HepG2 (cell line): ENCODE measurements around the gene PSMB9. TPM values are rescaled to one million over a fixed set of nuclear protein-coding genes. Genes with fewer than 3 reads are reported as not detected.

Experiments used
- ATM ChIP-seq: fragments of 450-650 bp; IDR thresholded peaks from 2 replicates; pipeline ENCODE4 v1.7.1; 2017; ENCODE audit warnings: mild to moderate bottlenecking, borderline replicate concordance
- BORCS8-MEF2B ChIP-seq: sonication (generic); formaldehyde crosslinking; IDR thresholded peaks from 2 replicates; pipeline ENCODE4 v1.8.0; 2022; ENCODE audit warnings: mild to moderate bottlenecking, missing genetic modification reagents
- FOXA3 ChIP-seq: IDR thresholded peaks from 2 replicates; pipeline ENCODE4 v1.6.1; 2016; ENCODE audit warnings: missing genetic modification reagents, missing compliant biosample characterization
- FOXJ3 ChIP-seq: sonication (generic); formaldehyde crosslinking; IDR thresholded peaks from 2 replicates; pipeline ENCODE4 v1.4.0; 2020; ENCODE audit warnings: missing genetic modification reagents, mild to moderate bottlenecking, borderline replicate concordance
- ONECUT2 ChIP-seq: sonication (generic); formaldehyde crosslinking; IDR thresholded peaks from 2 replicates; pipeline ENCODE4 v1.4.0; 2020; ENCODE audit warnings: missing genetic modification reagents
- SNRNP70 ChIP-seq: fragments of 200-400 bp; formaldehyde crosslinking; IDR thresholded peaks from 2 replicates; pipeline ENCODE4 v1.6.1; 2017; ENCODE audit warnings: mild to moderate bottlenecking, low read depth, low read length, moderate library complexity
- ZFP36L2 ChIP-seq: sonication (generic); formaldehyde crosslinking; IDR thresholded peaks from 2 replicates; pipeline ENCODE4 v1.4.0; 2020; ENCODE audit warnings: missing genetic modification reagents
- ZNF224 ChIP-seq: sonication (generic); formaldehyde crosslinking; IDR thresholded peaks from 2 replicates; pipeline ENCODE4 v1.5.0; 2020; ENCODE audit warnings: mild to moderate bottlenecking, missing genetic modification reagents
- ZNF274 ChIP-seq: sonication (generic); formaldehyde crosslinking; IDR thresholded peaks from 2 replicates; pipeline ENCODE4 v1.5.1; 2020; ENCODE audit warnings: mild to moderate bottlenecking, missing genetic modification reagents
- polyA plus RNA-seq, 8 experiments: library from polyadenylated mRNA; depleted of rRNA in 3 of 8; stranded (reverse) in 7 of 8; unstranded in 1 of 8; fragments of >200 nt; fragmentation: Illumina TruSeq in 4 of 8; extraction: Trizol in 4 of 8; gene quantifications; 2 replicates each; pipeline versions ENCODE4 v1.2.1 to v1.2.3, GENCODE V29; 2011 to 2016; ENCODE audit warnings: low read depth in 4 of 8, missing spikeins in 1 of 8, mixed read lengths in 1 of 8; ENCODE audit not compliant: insufficient read depth in 1 of 8
- total RNA-seq, 5 experiments: library from RNA; depleted of rRNA; stranded (reverse); fragments of >200 nt; fragmentation: Illumina TruSeq; extraction: Trizol; gene quantifications; 2 replicates each; pipeline ENCODE4 v1.2.3, GENCODE V29; 2016; ENCODE audit warnings: low read depth in 1 of 5
- TF ChIP-seq, protein P1 (sequence below): sonication (generic); formaldehyde crosslinking; IDR thresholded peaks from 2 replicates; pipeline ENCODE4 v1.8.1; 2023; ENCODE audit warnings: mild to moderate bottlenecking, missing genetic modification reagents
- TF ChIP-seq, protein P2 (sequence below): sonication (generic); formaldehyde crosslinking; IDR thresholded peaks from 2 replicates; pipeline ENCODE4 v1.4.0; 2020; ENCODE audit warnings: missing genetic modification reagents
- TF ChIP-seq, protein P3 (sequence below): sonication (generic); formaldehyde crosslinking; IDR thresholded peaks from 2 replicates; pipeline ENCODE4 v1.4.0; 2020; ENCODE audit warnings: mild to moderate bottlenecking, missing genetic modification reagents
- TF ChIP-seq, protein P4 (sequence below): sonication (generic); formaldehyde crosslinking; conservative IDR thresholded peaks from 2 replicates; pipeline ENCODE4 v1.8.1; 2023; ENCODE audit warnings: missing genetic modification reagents

The PSMB9 gene
- total and polyA plus RNA-seq, 2 of the 13 experiments (the other 11 are each of a cell fraction or from before 2014, with no cell fraction given): 15.6 to 16.0 TPM

- TF ChIP-seq ZNF224 (CRISPR knock-in tag) (peak; percentile 74; the same call in 1 of the 2 replicates), ZFP36L2 (CRISPR knock-in tag) (0 out of 2 replicates have a peak, but pooled peaks have one; percentile 21), FOXJ3 (peak; percentile 69; the same call in 1 of the 2 replicates), ONECUT2 (CRISPR knock-in tag) (no peak), BORCS8-MEF2B (CRISPR knock-in tag) (peak; percentile 73), ATM (no peak), ZNF274 (no peak), SNRNP70 (no peak), FOXA3 (CRISPR knock-in tag) (peak; percentile 38; the same call in 1 of the 2 replicates)
- TF ChIP-seq, protein P1, sequence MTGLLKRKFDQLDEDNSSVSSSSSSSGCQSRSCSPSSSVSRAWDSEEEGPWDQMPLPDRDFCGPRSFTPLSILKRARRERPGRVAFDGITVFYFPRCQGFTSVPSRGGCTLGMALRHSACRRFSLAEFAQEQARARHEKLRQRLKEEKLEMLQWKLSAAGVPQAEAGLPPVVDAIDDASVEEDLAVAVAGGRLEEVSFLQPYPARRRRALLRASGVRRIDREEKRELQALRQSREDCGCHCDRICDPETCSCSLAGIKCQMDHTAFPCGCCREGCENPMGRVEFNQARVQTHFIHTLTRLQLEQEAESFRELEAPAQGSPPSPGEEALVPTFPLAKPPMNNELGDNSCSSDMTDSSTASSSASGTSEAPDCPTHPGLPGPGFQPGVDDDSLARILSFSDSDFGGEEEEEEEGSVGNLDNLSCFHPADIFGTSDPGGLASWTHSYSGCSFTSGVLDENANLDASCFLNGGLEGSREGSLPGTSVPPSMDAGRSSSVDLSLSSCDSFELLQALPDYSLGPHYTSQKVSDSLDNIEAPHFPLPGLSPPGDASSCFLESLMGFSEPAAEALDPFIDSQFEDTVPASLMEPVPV: no peak; the same call in 1 of the 2 replicates
- TF ChIP-seq, protein P2, sequence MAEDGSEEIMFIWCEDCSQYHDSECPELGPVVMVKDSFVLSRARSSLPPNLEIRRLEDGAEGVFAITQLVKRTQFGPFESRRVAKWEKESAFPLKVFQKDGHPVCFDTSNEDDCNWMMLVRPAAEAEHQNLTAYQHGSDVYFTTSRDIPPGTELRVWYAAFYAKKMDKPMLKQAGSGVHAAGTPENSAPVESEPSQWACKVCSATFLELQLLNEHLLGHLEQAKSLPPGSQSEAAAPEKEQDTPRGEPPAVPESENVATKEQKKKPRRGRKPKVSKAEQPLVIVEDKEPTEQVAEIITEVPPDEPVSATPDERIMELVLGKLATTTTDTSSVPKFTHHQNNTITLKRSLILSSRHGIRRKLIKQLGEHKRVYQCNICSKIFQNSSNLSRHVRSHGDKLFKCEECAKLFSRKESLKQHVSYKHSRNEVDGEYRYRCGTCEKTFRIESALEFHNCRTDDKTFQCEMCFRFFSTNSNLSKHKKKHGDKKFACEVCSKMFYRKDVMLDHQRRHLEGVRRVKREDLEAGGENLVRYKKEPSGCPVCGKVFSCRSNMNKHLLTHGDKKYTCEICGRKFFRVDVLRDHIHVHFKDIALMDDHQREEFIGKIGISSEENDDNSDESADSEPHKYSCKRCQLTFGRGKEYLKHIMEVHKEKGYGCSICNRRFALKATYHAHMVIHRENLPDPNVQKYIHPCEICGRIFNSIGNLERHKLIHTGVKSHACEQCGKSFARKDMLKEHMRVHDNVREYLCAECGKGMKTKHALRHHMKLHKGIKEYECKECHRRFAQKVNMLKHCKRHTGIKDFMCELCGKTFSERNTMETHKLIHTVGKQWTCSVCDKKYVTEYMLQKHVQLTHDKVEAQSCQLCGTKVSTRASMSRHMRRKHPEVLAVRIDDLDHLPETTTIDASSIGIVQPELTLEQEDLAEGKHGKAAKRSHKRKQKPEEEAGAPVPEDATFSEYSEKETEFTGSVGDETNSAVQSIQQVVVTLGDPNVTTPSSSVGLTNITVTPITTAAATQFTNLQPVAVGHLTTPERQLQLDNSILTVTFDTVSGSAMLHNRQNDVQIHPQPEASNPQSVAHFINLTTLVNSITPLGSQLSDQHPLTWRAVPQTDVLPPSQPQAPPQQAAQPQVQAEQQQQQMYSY: peak; percentile 76; the same call in 1 of the 2 replicates
- TF ChIP-seq, protein P3, sequence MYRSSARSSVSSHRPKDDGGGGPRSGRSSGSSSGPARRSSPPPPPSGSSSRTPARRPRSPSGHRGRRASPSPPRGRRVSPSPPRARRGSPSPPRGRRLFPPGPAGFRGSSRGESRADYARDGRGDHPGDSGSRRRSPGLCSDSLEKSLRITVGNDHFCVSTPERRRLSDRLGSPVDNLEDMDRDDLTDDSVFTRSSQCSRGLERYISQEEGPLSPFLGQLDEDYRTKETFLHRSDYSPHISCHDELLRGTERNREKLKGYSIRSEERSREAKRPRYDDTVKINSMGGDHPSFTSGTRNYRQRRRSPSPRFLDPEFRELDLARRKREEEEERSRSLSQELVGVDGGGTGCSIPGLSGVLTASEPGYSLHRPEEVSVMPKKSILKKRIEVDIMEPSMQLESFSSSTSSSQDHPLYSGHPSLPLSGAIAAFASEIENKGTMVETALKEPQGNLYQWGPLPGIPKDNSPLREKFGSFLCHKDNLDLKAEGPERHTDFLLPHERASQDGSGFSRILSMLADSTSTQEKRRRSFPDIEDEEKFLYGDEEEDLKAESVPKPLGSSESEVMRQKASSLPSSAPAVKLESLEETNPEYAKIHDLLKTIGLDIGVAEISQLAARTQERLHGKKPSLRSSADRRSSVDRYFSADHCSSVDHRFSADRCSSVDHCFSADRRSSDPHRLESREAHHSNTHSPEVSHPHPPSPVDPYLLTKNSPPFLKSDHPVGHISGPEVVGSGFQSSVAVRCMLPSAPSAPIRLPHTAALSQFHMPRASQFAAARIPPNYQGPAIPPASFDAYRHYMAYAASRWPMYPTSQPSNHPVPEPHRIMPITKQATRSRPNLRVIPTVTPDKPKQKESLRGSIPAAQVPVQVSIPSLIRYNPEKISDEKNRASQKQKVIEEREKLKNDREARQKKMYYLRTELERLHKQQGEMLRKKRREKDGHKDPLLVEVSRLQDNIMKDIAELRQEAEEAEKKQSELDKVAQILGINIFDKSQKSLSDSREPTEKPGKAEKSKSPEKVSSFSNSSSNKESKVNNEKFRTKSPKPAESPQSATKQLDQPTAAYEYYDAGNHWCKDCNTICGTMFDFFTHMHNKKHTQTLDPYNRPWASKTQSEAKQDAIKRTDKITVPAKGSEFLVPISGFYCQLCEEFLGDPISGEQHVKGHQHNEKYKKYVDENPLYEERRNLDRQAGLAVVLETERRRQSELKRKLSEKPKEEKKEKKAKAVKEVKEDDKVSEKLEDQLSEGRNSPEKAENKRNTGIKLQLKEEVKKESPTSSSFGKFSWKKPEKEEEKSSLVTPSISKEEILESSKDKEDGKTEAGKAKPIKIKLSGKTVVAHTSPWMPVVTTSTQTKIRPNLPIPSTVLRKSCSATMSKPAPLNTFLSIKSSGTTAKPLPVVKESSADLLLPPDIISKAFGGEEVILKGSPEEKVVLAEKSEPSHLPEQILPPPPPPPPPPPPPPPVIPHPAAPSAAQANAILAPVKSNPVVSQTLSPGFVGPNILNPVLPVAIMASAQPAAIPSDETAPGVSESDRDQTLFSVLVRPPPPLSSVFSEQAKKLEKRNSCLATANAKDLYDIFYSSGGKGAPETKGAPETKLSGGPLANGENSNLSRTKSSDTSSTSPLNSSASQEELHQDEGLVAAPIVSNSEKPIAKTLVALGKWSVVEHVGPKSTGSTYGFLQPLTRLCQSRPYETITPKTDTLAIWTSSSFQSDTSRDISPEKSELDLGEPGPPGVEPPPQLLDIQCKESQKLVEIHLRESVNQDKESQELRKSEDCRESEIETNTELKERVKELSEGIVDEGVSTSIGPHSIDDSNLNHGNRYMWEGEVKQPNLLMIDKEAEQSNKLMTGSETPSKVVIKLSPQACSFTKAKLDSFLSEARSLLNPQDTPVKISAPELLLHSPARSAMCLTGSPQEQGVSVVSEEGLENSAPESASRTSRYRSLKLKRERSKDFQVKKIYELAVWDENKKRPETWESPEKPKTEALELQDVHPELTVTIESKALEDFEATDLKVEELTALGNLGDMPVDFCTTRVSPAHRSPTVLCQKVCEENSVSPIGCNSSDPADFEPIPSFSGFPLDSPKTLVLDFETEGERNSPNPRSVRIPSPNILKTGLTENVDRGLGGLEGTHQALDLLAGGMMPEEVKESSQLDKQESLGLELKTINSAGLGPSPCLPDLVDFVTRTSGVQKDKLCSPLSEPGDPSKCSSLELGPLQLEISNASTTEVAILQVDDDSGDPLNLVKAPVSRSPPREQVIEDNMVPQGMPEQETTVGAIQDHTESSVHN: no peak; the same call in 1 of the 2 replicates
- TF ChIP-seq, protein P4, sequence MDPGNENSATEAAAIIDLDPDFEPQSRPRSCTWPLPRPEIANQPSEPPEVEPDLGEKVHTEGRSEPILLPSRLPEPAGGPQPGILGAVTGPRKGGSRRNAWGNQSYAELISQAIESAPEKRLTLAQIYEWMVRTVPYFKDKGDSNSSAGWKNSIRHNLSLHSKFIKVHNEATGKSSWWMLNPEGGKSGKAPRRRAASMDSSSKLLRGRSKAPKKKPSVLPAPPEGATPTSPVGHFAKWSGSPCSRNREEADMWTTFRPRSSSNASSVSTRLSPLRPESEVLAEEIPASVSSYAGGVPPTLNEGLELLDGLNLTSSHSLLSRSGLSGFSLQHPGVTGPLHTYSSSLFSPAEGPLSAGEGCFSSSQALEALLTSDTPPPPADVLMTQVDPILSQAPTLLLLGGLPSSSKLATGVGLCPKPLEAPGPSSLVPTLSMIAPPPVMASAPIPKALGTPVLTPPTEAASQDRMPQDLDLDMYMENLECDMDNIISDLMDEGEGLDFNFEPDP (CRISPR knock-in tag): no peak
Measured at GRCh38 chr6:32853541-32854375, at the start of gene PSMB9, which contains the start of gene TAP1 (continued).
